ENCODE results near the gene MAGI2. TPM values are rescaled to one million over a fixed set of nuclear protein-coding genes. Genes with fewer than 3 reads are reported as not detected.
A peak's percentile ranks its signal among the peaks of the same experiment; 100 is the strongest.

Gene MAGI2
- total and polyA plus RNA-seq, 2 of the 13 experiments (the other 11 are each of a cell fraction or from before 2014, with no cell fraction given): 1.5 to 3.8 TPM

GRCh38 chr7:78912781-78913180, 540.7 kb downstream of the MAGI2 start:
- Histone ChIP-seq H4K20me1 (ENCODE audit: insufficient read depth, low read length) (no peaks in the 10 kb centered on the region), H3K27ac (ENCODE audit: extremely low read length, insufficient read depth, low read length) (no peak overlapping the region), H3K36me3 (replicated peaks in 1 of 2; ENCODE audit: control insufficient read depth in 1 of 2, insufficient read depth in 2 of 2, low read length in 2 of 2) (no peaks in the 10 kb centered on the region), H2AFZ (ENCODE audit: low read length) (no peak overlapping the region), H3K4me3 (replicated peaks in 1 of 3; ENCODE audit: insufficient read depth in 1 of 3, low read depth in 2 of 3, low read length in 3 of 3) (no peak overlapping the region), H3K9ac (ENCODE audit: insufficient read depth, low read depth, low read length) (no peak overlapping the region), H3K4me2 (ENCODE audit: low read depth, low read length) (no peak overlapping the region), H3K79me2 (ENCODE audit: insufficient read depth, low read length) (no peaks in the 10 kb centered on the region), H3K27me3 (ENCODE audit: control insufficient read depth in 1 of 2, insufficient read depth in 2 of 2, low read length in 2 of 2) (no peaks in the 10 kb centered on the region), H3K9me3 (ENCODE audit: low read length) (no peaks in the 10 kb centered on the region), H3K4me1 (ENCODE audit: insufficient read depth, low read length) (no peaks in the 10 kb centered on the region)
- in situ Hi-C loops (cut with HindIII; ENCODE audit: extremely low pct_ligation_motif_present, low pct_unique_long_range_greater_than_20kb) (no loop called here), intact Hi-C loops (cut with micrococcal nuclease; ENCODE audit: unreplicated experiment) (no loop called here)
- no peak for FAIRE-seq
- CTCF ChIA-PET (ENCODE audit: low intra/inter-chr PET ratio, low total read pairs): no interaction called here
- POLR2A ChIA-PET: no interaction called here
- no TSS peak for BruUV-seq (replicated peaks)
- ATAC-seq: no peak
- TF ChIP-seq ZFYVE20 (CRISPR knock-in tag; IDR thresholded peaks at IDR 0.05; ENCODE audit: borderline replicate concordance, low read depth) (no peak), ZBTB7B (CRISPR knock-in tag; IDR thresholded peaks at IDR 0.05) (no peak), PBX2 (CRISPR knock-in tag; IDR thresholded peaks at IDR 0.05) (no peak)
- DNase-seq (ENCODE audit: low spot score): no peak

GRCh38 chr7:78906735-78907134, 546.7 kb downstream of the MAGI2 start:
- Histone ChIP-seq H3K9me3 (ENCODE audit: low read length) (no peaks in the 10 kb centered on the region), H3K4me3 (replicated peaks in 1 of 3; ENCODE audit: insufficient read depth in 1 of 3, low read depth in 2 of 3, low read length in 3 of 3) (no peak overlapping the region), H4K20me1 (ENCODE audit: insufficient read depth, low read length) (no peaks in the 10 kb centered on the region), H3K36me3 (replicated peaks in 1 of 2; ENCODE audit: control insufficient read depth in 1 of 2, insufficient read depth in 2 of 2, low read length in 2 of 2) (no peaks in the 10 kb centered on the region), H3K4me2 (ENCODE audit: low read depth, low read length) (no peak overlapping the region), H3K27me3 (ENCODE audit: control insufficient read depth in 1 of 2, insufficient read depth in 2 of 2, low read length in 2 of 2) (peaks cover 0 to 1% of the 10 kb centered on the region in 2 experiments; a peak in 1 of 5 replicates), H3K79me2 (ENCODE audit: insufficient read depth, low read length) (no peaks in the 10 kb centered on the region), H3K9ac (ENCODE audit: insufficient read depth, low read depth, low read length) (no peak overlapping the region), H2AFZ (ENCODE audit: low read length) (no peak overlapping the region), H3K4me1 (ENCODE audit: insufficient read depth, low read length) (peaks cover 8% of the 10 kb centered on the region), H3K27ac (ENCODE audit: extremely low read length, insufficient read depth, low read length) (no peak overlapping the region)
- ATAC-seq (no peak), FAIRE-seq (no peak), DNase-seq (ENCODE audit: low spot score) (peak; percentile 3)
- intact Hi-C loops (cut with micrococcal nuclease; ENCODE audit: unreplicated experiment) (no loop called here), in situ Hi-C loops (cut with HindIII; ENCODE audit: extremely low pct_ligation_motif_present, low pct_unique_long_range_greater_than_20kb) (no loop called here)
- ChIA-PET POLR2A (no interaction called here), CTCF (ENCODE audit: low intra/inter-chr PET ratio, low total read pairs) (no interaction called here)
- 0% methylated on average over 1 of the region's 1 CpG for WGBS (ENCODE audit: low lambda C conversion rate)
- no TSS peak for BruUV-seq (replicated peaks)
- no peak for TF ChIP-seq NCOA2 (CRISPR knock-in tag; IDR thresholded peaks at IDR 0.05)
- no peak for TF ChIP-seq GATA4 (IDR thresholded peaks at IDR 0.05; ENCODE audit: borderline replicate concordance, low read depth)
- no peak for TF ChIP-seq IRF2 (CRISPR knock-in tag; IDR thresholded peaks at IDR 0.05)
- TF ChIP-seq ZNF629 (CRISPR knock-in tag; conservative IDR thresholded peaks at IDR 0.05): peak; percentile 29; the same call in 1 of the 2 replicates
- TF ChIP-seq HNF4A (CRISPR knock-in tag; IDR thresholded peaks at IDR 0.05): peak; percentile 22; the same call in 1 of the 2 replicates
- TF ChIP-seq MBNL3 (CRISPR knock-in tag; conservative IDR thresholded peaks at IDR 0.05): no peak
- no peak for TF ChIP-seq ZBED4 (CRISPR knock-in tag; IDR thresholded peaks at IDR 0.05; ENCODE audit: borderline replicate concordance)
- no peak for TF ChIP-seq POLR2AphosphoS5 (IDR thresholded peaks at IDR 0.05; ENCODE audit: low read depth, low read length)
- no peak for TF ChIP-seq MAFF (IDR thresholded peaks at IDR 0.05; ENCODE audit: low read depth, low read length)
